GM21825 (cell line): ENCODE measurements around the gene SLC2A1.

Experiments
- ATAC-seq: cut with Tn5 transposase; IDR thresholded peaks from one replicate; pipeline ENCODE4 v1.9.1; 2021; ENCODE audit warnings: mild to moderate bottlenecking, moderate library complexity; ENCODE audit not compliant: unreplicated experiment

SLC2A1 gene

GRCh38 chr1:42943166-42943565 lies 15.5 kb downstream of the SLC2A1 start:
- no peak for ATAC-seq

- ATAC-seq = no peak
These were observed 16.2 kb downstream of the SLC2A1 start for GRCh38 chr1:42942444-42942843.

GRCh38 chr1:42941640-42942330 lies 16.9 kb downstream of the SLC2A1 start:
- no peak for ATAC-seq

GRCh38 chr1:42940851-42941639 lies 17.6 kb downstream of the SLC2A1 start:
- ATAC-seq = no peak

- no peak for ATAC-seq
These were observed 19.7 kb downstream of the SLC2A1 start for GRCh38 chr1:42938645-42939615.

- no peak for ATAC-seq
These were observed 20.6 kb downstream of the SLC2A1 start for GRCh38 chr1:42937836-42938644.

- no peak for ATAC-seq
These were observed 21.4 kb downstream of the SLC2A1 start for GRCh38 chr1:42937141-42937696.

GRCh38 chr1:42936309-42937078 lies 22.2 kb downstream of the SLC2A1 start:
- no peak for ATAC-seq

GRCh38 chr1:42935971-42936308 lies 22.7 kb downstream of the SLC2A1 start:
- no peak for ATAC-seq

GRCh38 chr1:42935313-42935895 lies 23.3 kb downstream of the SLC2A1 start:
- ATAC-seq = no peak

- no peak for ATAC-seq
These were observed 23.9 kb downstream of the SLC2A1 start for GRCh38 chr1:42934541-42935312.

GRCh38 chr1:42933610-42934491 lies 24.8 kb downstream of the SLC2A1 start:
- ATAC-seq = no peak

- no peak for ATAC-seq
These were observed 25.5 kb downstream of the SLC2A1 start for GRCh38 chr1:42933060-42933586.

GRCh38 chr1:42932442-42932941 lies 26.2 kb downstream of the SLC2A1 start:
- ATAC-seq = no peak

GRCh38 chr1:42931911-42932422 lies 26.7 kb downstream of the SLC2A1 start:
- ATAC-seq = peak; percentile 52

- ATAC-seq = no peak
These were observed 27.5 kb downstream of the SLC2A1 start for GRCh38 chr1:42931108-42931539.
